IPS-18c (cell line): ENCODE data around the gene PITRM1.
"Not testable (repeated sequence)": the region's sequence is repeated elsewhere in the genome, so short reads cannot be mapped to it uniquely, and the experiment has no call there.

Experiments
- H3K4me3 ChIP-seq: 2 replicates; pipeline ENCODE4 v1.7.0; 2013; ENCODE audit warnings: low read depth, mild to moderate bottlenecking, low read length, moderate library complexity; ENCODE audit not compliant: insufficient read depth
- H3K9me3 ChIP-seq: one replicate; pipeline ENCODE4 v1.6.1; 2013; ENCODE audit warnings: mild to moderate bottlenecking, low read length, moderate library complexity; ENCODE audit not compliant: control insufficient read depth, insufficient read depth

The PITRM1 gene

DNA sequence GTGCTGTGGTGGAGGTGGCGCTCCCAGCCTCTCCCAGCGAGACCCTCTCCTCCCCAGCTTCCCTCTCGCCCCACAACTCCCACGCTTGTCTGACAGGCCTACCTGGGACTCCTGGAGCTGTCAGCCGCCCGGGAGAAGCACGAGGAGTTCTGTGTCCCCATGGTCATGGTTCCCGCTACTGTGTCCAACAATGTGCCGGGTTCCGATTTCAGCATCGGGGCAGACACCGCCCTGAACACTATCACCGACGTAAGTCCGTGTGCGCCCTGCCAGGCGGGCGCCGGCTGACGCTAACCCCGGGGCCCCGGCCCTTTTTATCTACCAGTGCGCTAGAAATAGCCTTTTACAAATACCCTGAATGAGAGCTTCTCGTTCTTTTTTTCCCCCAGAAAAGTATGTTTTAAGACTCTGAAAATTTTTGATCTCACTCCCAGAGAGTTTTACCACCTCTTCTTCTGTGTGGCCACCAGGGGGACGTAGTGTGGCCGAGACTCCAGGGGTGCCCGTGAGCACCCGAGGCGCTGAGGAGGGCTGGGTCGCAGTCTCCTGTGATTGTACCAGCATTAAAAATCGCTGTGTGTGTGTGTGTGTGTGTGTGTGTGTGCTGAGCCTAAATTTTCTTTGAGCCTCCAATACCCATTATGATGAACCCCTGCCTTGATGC lies 52.7 kb downstream of the PITRM1 start:
- H3K9me3 ChIP-seq, result no peaks in the 10 kb centered on the region
- no peak overlapping the region for H3K4me3 ChIP-seq

GRCh38 chr10:3118641-3119091 lies 53.9 kb downstream of the PITRM1 start:
- Histone ChIP-seq H3K4me3 (no peak overlapping the region), H3K9me3 (no peaks in the 10 kb centered on the region)

DNA sequence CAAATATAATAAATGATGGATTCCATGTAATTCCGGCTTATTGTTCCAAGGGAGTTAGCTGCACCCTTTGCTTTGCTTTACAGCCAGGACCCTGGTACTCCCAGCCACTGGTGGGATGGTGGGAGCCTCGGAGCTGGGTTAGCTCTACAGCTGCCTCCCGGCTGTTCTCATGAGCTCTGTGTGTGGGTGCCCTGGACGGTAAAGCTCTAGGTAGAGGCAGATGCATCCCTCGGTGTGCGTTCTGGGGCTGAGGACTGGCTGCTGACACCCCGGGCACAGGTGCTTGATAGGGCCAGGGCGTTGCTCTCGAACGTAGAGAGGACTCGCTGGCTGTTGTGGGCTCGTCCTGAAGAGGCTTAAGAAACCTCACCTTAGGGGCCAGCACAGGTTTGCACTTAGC lies 55.1 kb downstream of the PITRM1 start:
- no peak overlapping the region for H3K4me3 ChIP-seq

GRCh38 chr10:3116508-3117100 lies 56.0 kb downstream of the PITRM1 start:
- no peak overlapping the region for H3K4me3 ChIP-seq
- H3K9me3 ChIP-seq, result no peaks in the 10 kb centered on the region

More for the DNA sequence above, 55.1 kb downstream of the PITRM1 start:
- no peaks in the 10 kb centered on the region for H3K9me3 ChIP-seq

DNA sequence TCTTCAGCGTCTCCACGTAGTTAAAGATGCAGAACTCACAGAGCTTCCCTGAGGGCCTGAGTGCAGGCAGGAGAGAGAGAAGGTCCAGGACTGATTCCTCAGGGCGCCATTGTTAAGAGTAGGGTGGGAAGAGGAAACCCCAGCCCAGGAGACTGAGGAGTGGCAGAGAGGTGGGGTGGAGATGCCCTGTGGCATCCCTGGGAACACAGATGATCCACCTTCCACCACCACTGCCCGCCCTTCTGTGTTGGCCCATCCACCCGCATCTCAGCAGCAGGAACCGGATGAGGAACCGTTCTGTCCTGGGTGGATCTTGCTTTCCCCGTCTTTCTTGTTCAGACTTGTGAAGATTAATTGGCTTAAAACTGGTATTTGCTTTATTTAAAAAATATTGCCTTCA lies 56.9 kb downstream of the PITRM1 start:
- no peaks in the 10 kb centered on the region for H3K9me3 ChIP-seq
- H3K4me3 ChIP-seq, result no peak overlapping the region

DNA sequence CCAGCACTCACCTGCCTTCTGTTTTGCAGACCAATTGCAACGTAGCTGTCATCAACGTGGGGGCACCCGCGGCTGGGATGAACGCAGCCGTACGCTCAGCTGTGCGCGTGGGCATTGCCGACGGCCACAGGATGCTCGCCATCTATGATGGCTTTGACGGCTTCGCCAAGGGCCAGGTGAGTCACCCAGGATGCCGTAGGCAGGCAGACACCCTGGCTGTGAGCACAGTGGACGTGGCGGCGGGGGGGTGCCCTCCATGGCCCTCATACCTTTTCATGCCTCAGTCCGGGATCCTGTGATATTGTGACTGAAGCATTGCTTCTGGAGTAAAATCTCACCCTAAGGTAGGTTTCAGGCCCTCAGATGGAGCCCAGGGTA lies 59.2 kb downstream of the PITRM1 start:
- H3K4me3 ChIP-seq, result no peak overlapping the region
- no peaks in the 10 kb centered on the region for H3K9me3 ChIP-seq

DNA sequence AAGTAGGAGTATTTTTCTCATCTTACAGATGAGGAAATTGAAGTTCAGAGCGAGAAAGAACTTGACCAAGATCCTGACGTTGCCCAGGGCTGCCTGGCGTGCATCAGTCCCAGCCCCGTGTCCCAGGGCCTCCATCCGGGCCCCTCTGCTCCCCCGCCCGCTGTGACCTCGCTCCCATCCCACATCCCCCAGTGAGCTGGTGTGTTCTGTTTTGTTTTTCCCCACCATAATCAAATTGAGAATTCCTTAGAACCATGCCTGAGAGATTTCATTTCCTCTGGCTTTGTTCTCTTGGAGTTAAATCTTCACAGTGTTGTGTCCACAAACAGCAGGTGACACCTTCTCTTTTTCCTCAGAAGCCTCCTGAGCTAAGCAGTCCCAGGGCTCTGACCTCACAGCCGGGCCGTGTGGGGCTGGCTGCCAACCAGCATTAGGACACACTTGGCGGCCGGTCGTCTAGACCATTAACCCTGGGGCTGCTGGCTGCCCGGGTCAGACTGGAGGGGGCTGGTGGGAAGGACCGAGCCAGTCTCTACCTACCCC lies 60.9 kb downstream of the PITRM1 start:
- Histone ChIP-seq H3K4me3 (no peak overlapping the region), H3K9me3 (no peaks in the 10 kb centered on the region)

GRCh38 chr10:3110782-3111620 lies 61.6 kb downstream of the PITRM1 start:
- Histone ChIP-seq H3K4me3 (no peak overlapping the region), H3K9me3 (no peaks in the 10 kb centered on the region)

DNA sequence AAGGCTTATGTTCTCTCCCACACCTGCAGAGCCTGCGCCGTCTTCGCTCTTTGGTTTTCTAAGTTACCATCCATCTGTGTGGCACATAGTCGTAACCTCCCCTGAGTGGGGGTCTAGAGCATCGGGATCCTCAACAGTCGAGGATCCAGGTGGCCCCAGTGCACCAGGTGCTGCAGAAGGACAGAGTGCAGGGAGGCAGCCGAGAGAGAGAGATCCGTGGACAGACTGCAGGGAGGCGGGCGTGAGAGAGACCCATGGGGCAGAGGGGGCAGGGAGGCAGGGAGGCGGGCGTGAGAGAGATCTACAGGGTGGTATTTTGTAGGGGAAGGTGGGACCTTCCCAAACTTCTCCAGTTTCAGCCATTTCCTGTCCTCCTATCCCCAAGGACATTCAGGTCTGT lies 62.9 kb downstream of the PITRM1 start:
- Histone ChIP-seq H3K4me3 (no peak overlapping the region), H3K9me3 (no peaks in the 10 kb centered on the region)

DNA sequence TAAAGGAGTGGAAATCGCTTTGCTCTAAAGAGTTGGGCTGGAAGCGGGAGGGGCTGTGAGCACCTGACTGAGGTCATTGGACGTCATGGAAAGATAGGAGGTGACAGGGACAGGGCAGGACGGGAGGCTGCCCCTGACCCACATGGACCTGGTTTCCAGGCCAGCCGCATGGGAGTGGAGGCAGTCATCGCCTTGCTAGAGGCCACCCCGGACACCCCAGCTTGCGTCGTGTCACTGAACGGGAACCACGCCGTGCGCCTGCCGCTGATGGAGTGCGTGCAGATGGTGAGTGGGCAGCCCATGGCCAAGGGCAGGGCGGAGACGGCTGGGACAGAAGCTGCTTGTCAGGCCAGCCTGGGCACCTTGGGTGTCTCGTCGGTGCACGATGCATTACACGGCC lies 63.4 kb downstream of the PITRM1 start:
- Histone ChIP-seq H3K9me3 (no peaks in the 10 kb centered on the region), H3K4me3 (no peak overlapping the region)

- H3K4me3 ChIP-seq, result no peak overlapping the region
Measured at GRCh38 chr10:3108575-3109105, 63.9 kb downstream of the PITRM1 start.

GRCh38 chr10:3108033-3108432 lies 64.5 kb downstream of the PITRM1 start:
- Histone ChIP-seq H3K4me3 (no peak overlapping the region), H3K9me3 (no peaks in the 10 kb centered on the region)

More at GRCh38 chr10:3108575-3109105, 63.9 kb downstream of the PITRM1 start:
- no peaks in the 10 kb centered on the region for H3K9me3 ChIP-seq

- H3K4me3 ChIP-seq, result no peak overlapping the region
- H3K9me3 ChIP-seq, result no peaks in the 10 kb centered on the region
Measured at GRCh38 chr10:3107426-3107961, 65.1 kb downstream of the PITRM1 start.

DNA sequence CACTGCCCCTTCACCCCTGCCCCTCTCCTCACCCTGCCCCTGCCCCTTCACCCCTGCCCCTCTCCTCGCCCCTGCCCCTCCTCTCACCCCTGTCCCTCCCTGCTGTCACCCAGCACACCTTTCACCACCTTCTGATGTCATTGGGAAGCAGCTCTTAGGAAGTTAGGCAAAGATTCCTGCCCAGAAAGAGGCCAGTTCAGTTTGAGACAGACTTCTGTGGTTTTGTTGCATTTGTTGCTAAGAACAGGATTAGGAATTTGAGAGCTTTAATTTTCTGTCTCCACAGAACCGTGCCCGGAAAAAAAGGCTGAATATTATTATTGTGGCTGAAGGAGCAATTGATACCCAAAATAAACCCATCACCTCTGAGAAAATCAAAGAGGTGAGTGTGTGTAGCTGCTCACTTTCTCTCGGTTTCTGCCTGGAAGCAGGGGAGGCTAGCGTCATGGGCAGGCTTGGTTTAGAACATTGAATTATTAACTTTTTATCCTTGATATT lies 65.6 kb downstream of the PITRM1 start:
- H3K4me3 ChIP-seq, result no peak overlapping the region
- no peaks in the 10 kb centered on the region for H3K9me3 ChIP-seq

- H3K4me3 ChIP-seq, H3K9me3 ChIP-seq: not testable (repeated sequence)
Measured at GRCh38 chr10:3106328-3106727, 66.3 kb downstream of the PITRM1 start.

GRCh38 chr10:3105905-3106304 lies 66.7 kb downstream of the PITRM1 start:
- no peak overlapping the region for H3K4me3 ChIP-seq
- H3K9me3 ChIP-seq, result no peaks in the 10 kb centered on the region

GRCh38 chr10:3105166-3105565 lies 67.4 kb downstream of the PITRM1 start:
- H3K4me3 ChIP-seq, result no peak overlapping the region
- no peaks in the 10 kb centered on the region for H3K9me3 ChIP-seq
